PC-3 (cell line): ENCODE data around the gene GP5. TPM values are rescaled to one million over a fixed set of nuclear protein-coding genes. Genes with fewer than 3 reads are reported as not detected.

ENCODE experiments used
- ATAC-seq: fragments of 200-7000 bp; cut with Tn5 transposase; 2 replicates; pipeline ENCODE4 v1.9.1; 2020; ENCODE audit warnings: mild to moderate bottlenecking, moderate library complexity
- BruUV-seq: library from RNA; stranded (reverse); fragments of 400-500 nt; replicated peaks from 2 replicates; lab custom pipeline; 2021; lab: Mats Ljungman, UMichigan
- CTCF ChIA-PET: fragments of 300-600 bp; sonication (Branson Sonifier 250); formaldehyde crosslinking; loops from one replicate; lab custom pipeline; 2022; ENCODE audit warnings: antibody characterized with exemption; lab: Charles Lee
- POLR2A ChIA-PET: fragments of 300-600 bp; sonication (Branson Sonifier 250); formaldehyde crosslinking; loops from one replicate; lab custom pipeline; 2022; ENCODE audit warnings: antibody characterized with exemption; ENCODE audit not compliant: unreplicated experiment; lab: Charles Lee
- DNase-seq: peaks from one replicate; pipeline ENCODE4 v3.0.0-alpha.2; 2015
- H2AFZ ChIP-seq: fragments of 300-600 bp; sonication (generic); 2 replicates; pipeline ENCODE4 v1.6.0; 2016; ENCODE audit warnings: antibody characterized with exemption, low read length
- H3F3A ChIP-seq: fragments of 300-600 bp; sonication (generic); one replicate; pipeline ENCODE4 v1.6.0; 2017; ENCODE audit warnings: antibody characterized with exemption, low read length, control low read depth, mild to moderate bottlenecking; ENCODE audit not compliant: unreplicated experiment
- H3K27ac ChIP-seq: fragments of 300-600 bp; sonication (generic); 2 replicates; pipeline ENCODE4 v1.5.1; 2016; ENCODE audit warnings: mild to moderate bottlenecking, low read length
- H3K27me3 ChIP-seq: fragments of 300-600 bp; sonication (generic); 2 replicates; pipeline ENCODE4 v1.6.1; 2016; ENCODE audit warnings: low read length, mixed read lengths
- H3K36me3 ChIP-seq: fragments of 300-600 bp; sonication (generic); 2 replicates; pipeline ENCODE4 v1.6.1; 2016; ENCODE audit warnings: low read depth, mixed run types, low read length, mixed read lengths
- H3K4me1 ChIP-seq: fragments of 300-600 bp; sonication (generic); 2 replicates; pipeline ENCODE4 v1.5.1; 2016; ENCODE audit warnings: low read length; ENCODE audit not compliant: insufficient read depth
- H3K4me2 ChIP-seq: fragments of 300-600 bp; sonication (generic); 2 replicates; pipeline ENCODE4 v1.6.0; 2016; ENCODE audit warnings: low read length
- H3K4me3 ChIP-seq: fragments of 300-600 bp; sonication (generic); 2 replicates; pipeline ENCODE4 v1.5.1; 2016; ENCODE audit warnings: mild to moderate bottlenecking, low read length, mixed read lengths
- H3K79me2 ChIP-seq: fragments of 300-600 bp; sonication (generic); 2 replicates; pipeline ENCODE4 v1.6.1; 2017; ENCODE audit warnings: low read length, mixed read lengths
- H3K9ac ChIP-seq: fragments of 300-600 bp; sonication (generic); 2 replicates; pipeline ENCODE4 v1.6.0; 2016; ENCODE audit warnings: mild to moderate bottlenecking, low read length
- H3K9me2 ChIP-seq: fragments of 300-600 bp; sonication (generic); replicated peaks from 2 replicates; pipeline ENCODE4 v1.6.1; 2016; ENCODE audit warnings: mixed run types, low read length, mixed read lengths
- H3K9me3 ChIP-seq: fragments of 300-600 bp; sonication (generic); 2 replicates; pipeline ENCODE4 v1.6.1; 2016; ENCODE audit warnings: low read length, mixed read lengths
- H4K20me1 ChIP-seq: fragments of 300-600 bp; sonication (generic); 2 replicates; pipeline ENCODE4 v1.6.1; 2016; ENCODE audit warnings: low read length, mixed read lengths
- CTCF ChIP-seq: fragments of 300-600 bp; sonication (generic); conservative IDR thresholded peaks from 2 replicates; pipeline ENCODE4 v1.5.1; 2017; ENCODE audit warnings: antibody characterized with exemption, low read depth, mild to moderate bottlenecking, low read length
- EZH2 ChIP-seq: fragments of 300-600 bp; sonication (generic); IDR thresholded peaks from one replicate; pipeline ENCODE4 v1.6.1; 2017; ENCODE audit warnings: antibody characterized with exemption, mild to moderate bottlenecking, low read length; ENCODE audit not compliant: unreplicated experiment
- EZH2phosphoT487 ChIP-seq: fragments of 300-600 bp; sonication (generic); IDR thresholded peaks from 2 replicates; pipeline ENCODE4 v1.6.1; 2018; ENCODE audit warnings: mild to moderate bottlenecking, antibody characterized with exemption, low read length, borderline replicate concordance
- intact Hi-C: fragments of 100-400 bp; cut with micrococcal nuclease; formaldehyde crosslinking; loops from 2 replicates; pipeline ENCODE4 v1.9.0; 2023
- total RNA-seq: library from RNA; depleted of rRNA; stranded (reverse); fragments of >200 nt; gene quantifications from 2 replicates; pipeline ENCODE4 v1.2.3, GENCODE V29; 2014

GP5 gene
- total RNA-seq, 1 experiment from 2014 or later: not detected

GRCh38 chr3:194447161-194447560, 48.1 kb upstream of the GP5 start:
- Histone ChIP-seq H3K27ac (no peak overlapping the region), H3K9ac (no peak overlapping the region), H3K9me3 (no peaks in the 10 kb centered on the region), H3K4me3 (no peak overlapping the region), H3K4me1 (peaks cover 16% of the 10 kb centered on the region), H3K27me3 (no peaks in the 10 kb centered on the region), H3K79me2 (no peaks in the 10 kb centered on the region), H2AFZ (no peak overlapping the region), H3K4me2 (no peak overlapping the region), H3F3A (no peaks in the 10 kb centered on the region), H3K36me3 (peaks cover 47% of the 10 kb centered on the region), H4K20me1 (no peaks in the 10 kb centered on the region), H3K9me2 (no peaks in the 10 kb centered on the region)
- POLR2A ChIA-PET: interaction anchor here (0.6 to 0.7 kb wide), 2 partner anchors 80 to 187 kb away, joined by 3 to 16 read pairs; no protein-coding TSS in a partner anchor
- DNase-seq: no peak
- CTCF ChIA-PET: interaction anchor here (0.6 kb wide), 1 partner anchor 671 kb away, joined by 19 read pairs; no protein-coding TSS in a partner anchor
- no TSS peak for BruUV-seq
- intact Hi-C loops: no loop called here
- ATAC-seq: no peak
- TF ChIP-seq EZH2phosphoT487 (no peak), CTCF (no peak), EZH2 (no peak)

- TF ChIP-seq EZH2phosphoT487: no peak
- no peak for TF ChIP-seq CTCF
- TF ChIP-seq EZH2: no peak
- H2AFZ ChIP-seq: no peak overlapping the region
- ChIA-PET POLR2A (interaction anchor here (0.7 kb wide), 1 partner anchor 187 kb away, joined by 3 read pairs; no protein-coding TSS in a partner anchor), CTCF (no interaction called here)
- ATAC-seq (no peak), DNase-seq (no peak)
- no TSS peak for BruUV-seq
- no peaks in the 10 kb centered on the region for H3K27me3 ChIP-seq
- H3K4me3 ChIP-seq: no peak overlapping the region
- intact Hi-C loops: no loop called here
- no peaks in the 10 kb centered on the region for H4K20me1 ChIP-seq
- no peak overlapping the region for H3K9ac ChIP-seq
- no peak overlapping the region for H3K4me2 ChIP-seq
- no peaks in the 10 kb centered on the region for H3K9me3 ChIP-seq
- H3K4me1 ChIP-seq: peaks cover 16% of the 10 kb centered on the region
- no peak overlapping the region for H3K27ac ChIP-seq
- no peaks in the 10 kb centered on the region for H3K79me2 ChIP-seq
- peaks cover 47% of the 10 kb centered on the region for H3K36me3 ChIP-seq
- no peaks in the 10 kb centered on the region for H3F3A ChIP-seq
- H3K9me2 ChIP-seq: no peaks in the 10 kb centered on the region
Measured at GRCh38 chr3:194446754-194447153, 47.7 kb upstream of the GP5 start.

- Histone ChIP-seq H3K79me2 (no peaks in the 10 kb centered on the region), H3K9ac (no peak overlapping the region), H2AFZ (no peak overlapping the region), H3K9me3 (no peaks in the 10 kb centered on the region), H3K4me3 (no peak overlapping the region), H4K20me1 (no peaks in the 10 kb centered on the region), H3F3A (no peaks in the 10 kb centered on the region), H3K9me2 (no peaks in the 10 kb centered on the region), H3K27ac (no peak overlapping the region), H3K27me3 (no peaks in the 10 kb centered on the region), H3K4me2 (no peak overlapping the region), H3K36me3 (peaks cover 42% of the 10 kb centered on the region), H3K4me1 (peaks cover 16% of the 10 kb centered on the region)
- no peak for ATAC-seq
- intact Hi-C loops: no loop called here
- TF ChIP-seq EZH2: no peak
- TF ChIP-seq CTCF: no peak
- no peak for TF ChIP-seq EZH2phosphoT487
- ChIA-PET CTCF (no interaction called here), POLR2A (no interaction called here)
- BruUV-seq: no TSS peak
- DNase-seq: no peak
Measured at GRCh38 chr3:194446172-194446571, 47.1 kb upstream of the GP5 start.
